ENCODE data around the gene DCAF8L1.

DNA sequence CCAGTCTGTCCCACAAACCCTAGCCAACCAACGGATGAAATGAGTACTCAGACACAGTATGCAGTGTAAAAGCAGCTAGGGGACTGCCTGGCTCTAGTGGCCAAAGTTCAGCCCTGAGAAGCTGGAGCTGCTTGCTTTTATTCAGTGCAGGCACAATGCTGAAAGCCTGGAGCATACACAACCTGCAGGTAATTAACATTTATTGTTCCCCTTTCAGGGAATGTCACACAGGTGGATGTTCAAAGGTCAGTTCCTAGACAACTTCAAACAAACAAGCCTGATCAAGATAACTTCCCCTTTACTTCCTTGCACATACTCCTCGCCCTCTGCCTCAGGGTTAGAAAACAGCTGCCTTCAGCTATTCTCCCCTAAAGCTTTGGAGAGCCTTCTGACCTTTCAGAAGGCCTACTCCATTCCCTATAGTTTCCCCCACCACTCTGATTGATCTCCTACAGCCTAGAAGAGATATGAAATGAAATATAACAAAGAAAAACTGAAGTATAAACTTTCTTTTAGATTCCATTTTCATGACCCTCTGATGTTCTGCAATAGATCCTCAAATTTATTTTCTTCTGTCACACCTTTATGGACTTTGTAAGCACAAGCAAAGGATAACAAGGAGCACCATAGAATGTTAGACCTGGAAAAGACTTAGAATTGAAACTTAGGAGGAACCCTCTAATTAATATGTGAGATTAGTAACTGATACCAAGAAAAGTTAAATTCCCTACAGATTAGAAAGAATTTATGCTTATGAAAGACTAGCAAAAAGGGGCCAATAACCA lies 6.8 kb upstream of the DCAF8L1 start:
- TF ChIP-seq IKZF1 (conservative IDR thresholded peaks at IDR 0.05) (no peak), BRCA1 (IDR thresholded peaks at IDR 0.05; ENCODE audit: low read depth, low read length) (no peak), TAF1 (IDR thresholded peaks at IDR 0.05; ENCODE audit: borderline replicate concordance, low read depth, low read length) (no peak), EP300 (IDR thresholded peaks at IDR 0.05; ENCODE audit: borderline replicate concordance in 1 of 2, control insufficient read depth in 1 of 2, low read depth in 2 of 2, low read length in 2 of 2) (no peak), JUND (IDR thresholded peaks at IDR 0.05; ENCODE audit: low read depth, low read length) (no peak), RAD21 (IDR thresholded peaks at IDR 0.05; ENCODE audit: insufficient read depth, low read depth, low read length) (no peak), JUNB (IDR thresholded peaks at IDR 0.05) (no peak)
- TF ChIP-seq, protein P1, sequence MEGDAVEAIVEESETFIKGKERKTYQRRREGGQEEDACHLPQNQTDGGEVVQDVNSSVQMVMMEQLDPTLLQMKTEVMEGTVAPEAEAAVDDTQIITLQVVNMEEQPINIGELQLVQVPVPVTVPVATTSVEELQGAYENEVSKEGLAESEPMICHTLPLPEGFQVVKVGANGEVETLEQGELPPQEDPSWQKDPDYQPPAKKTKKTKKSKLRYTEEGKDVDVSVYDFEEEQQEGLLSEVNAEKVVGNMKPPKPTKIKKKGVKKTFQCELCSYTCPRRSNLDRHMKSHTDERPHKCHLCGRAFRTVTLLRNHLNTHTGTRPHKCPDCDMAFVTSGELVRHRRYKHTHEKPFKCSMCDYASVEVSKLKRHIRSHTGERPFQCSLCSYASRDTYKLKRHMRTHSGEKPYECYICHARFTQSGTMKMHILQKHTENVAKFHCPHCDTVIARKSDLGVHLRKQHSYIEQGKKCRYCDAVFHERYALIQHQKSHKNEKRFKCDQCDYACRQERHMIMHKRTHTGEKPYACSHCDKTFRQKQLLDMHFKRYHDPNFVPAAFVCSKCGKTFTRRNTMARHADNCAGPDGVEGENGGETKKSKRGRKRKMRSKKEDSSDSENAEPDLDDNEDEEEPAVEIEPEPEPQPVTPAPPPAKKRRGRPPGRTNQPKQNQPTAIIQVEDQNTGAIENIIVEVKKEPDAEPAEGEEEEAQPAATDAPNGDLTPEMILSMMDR (IDR thresholded peaks at IDR 0.05 in 2 of 3, conservative IDR thresholded peaks at IDR 0.05 in 1 of 3; ENCODE audit: control insufficient read depth in 2 of 3, extremely low read depth in 1 of 3, insufficient read depth in 1 of 3, low read depth in 3 of 3, low read length in 3 of 3) = no peak
- TF ChIP-seq, protein P2, sequence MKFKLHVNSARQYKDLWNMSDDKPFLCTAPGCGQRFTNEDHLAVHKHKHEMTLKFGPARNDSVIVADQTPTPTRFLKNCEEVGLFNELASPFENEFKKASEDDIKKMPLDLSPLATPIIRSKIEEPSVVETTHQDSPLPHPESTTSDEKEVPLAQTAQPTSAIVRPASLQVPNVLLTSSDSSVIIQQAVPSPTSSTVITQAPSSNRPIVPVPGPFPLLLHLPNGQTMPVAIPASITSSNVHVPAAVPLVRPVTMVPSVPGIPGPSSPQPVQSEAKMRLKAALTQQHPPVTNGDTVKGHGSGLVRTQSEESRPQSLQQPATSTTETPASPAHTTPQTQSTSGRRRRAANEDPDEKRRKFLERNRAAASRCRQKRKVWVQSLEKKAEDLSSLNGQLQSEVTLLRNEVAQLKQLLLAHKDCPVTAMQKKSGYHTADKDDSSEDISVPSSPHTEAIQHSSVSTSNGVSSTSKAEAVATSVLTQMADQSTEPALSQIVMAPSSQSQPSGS (IDR thresholded peaks at IDR 0.05; ENCODE audit: low read length) = no peak
- TF ChIP-seq, protein P3, sequence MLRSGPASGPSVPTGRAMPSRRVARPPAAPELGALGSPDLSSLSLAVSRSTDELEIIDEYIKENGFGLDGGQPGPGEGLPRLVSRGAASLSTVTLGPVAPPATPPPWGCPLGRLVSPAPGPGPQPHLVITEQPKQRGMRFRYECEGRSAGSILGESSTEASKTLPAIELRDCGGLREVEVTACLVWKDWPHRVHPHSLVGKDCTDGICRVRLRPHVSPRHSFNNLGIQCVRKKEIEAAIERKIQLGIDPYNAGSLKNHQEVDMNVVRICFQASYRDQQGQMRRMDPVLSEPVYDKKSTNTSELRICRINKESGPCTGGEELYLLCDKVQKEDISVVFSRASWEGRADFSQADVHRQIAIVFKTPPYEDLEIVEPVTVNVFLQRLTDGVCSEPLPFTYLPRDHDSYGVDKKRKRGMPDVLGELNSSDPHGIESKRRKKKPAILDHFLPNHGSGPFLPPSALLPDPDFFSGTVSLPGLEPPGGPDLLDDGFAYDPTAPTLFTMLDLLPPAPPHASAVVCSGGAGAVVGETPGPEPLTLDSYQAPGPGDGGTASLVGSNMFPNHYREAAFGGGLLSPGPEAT (IDR thresholded peaks at IDR 0.05; ENCODE audit: low read depth) = no peak
- TF ChIP-seq, protein P4, sequence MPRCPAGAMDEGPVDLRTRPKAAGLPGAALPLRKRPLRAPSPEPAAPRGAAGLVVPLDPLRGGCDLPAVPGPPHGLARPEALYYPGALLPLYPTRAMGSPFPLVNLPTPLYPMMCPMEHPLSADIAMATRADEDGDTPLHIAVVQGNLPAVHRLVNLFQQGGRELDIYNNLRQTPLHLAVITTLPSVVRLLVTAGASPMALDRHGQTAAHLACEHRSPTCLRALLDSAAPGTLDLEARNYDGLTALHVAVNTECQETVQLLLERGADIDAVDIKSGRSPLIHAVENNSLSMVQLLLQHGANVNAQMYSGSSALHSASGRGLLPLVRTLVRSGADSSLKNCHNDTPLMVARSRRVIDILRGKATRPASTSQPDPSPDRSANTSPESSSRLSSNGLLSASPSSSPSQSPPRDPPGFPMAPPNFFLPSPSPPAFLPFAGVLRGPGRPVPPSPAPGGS (IDR thresholded peaks at IDR 0.05; ENCODE audit: borderline replicate concordance, insufficient read depth, low read depth, low read length, poor library complexity, severe bottlenecking) = no peak
- TF ChIP-seq, protein P5, sequence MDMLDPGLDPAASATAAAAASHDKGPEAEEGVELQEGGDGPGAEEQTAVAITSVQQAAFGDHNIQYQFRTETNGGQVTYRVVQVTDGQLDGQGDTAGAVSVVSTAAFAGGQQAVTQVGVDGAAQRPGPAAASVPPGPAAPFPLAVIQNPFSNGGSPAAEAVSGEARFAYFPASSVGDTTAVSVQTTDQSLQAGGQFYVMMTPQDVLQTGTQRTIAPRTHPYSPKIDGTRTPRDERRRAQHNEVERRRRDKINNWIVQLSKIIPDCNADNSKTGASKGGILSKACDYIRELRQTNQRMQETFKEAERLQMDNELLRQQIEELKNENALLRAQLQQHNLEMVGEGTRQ (IDR thresholded peaks at IDR 0.05; ENCODE audit: borderline replicate concordance, low read depth, low read length) = no peak
- TF ChIP-seq, protein P6, sequence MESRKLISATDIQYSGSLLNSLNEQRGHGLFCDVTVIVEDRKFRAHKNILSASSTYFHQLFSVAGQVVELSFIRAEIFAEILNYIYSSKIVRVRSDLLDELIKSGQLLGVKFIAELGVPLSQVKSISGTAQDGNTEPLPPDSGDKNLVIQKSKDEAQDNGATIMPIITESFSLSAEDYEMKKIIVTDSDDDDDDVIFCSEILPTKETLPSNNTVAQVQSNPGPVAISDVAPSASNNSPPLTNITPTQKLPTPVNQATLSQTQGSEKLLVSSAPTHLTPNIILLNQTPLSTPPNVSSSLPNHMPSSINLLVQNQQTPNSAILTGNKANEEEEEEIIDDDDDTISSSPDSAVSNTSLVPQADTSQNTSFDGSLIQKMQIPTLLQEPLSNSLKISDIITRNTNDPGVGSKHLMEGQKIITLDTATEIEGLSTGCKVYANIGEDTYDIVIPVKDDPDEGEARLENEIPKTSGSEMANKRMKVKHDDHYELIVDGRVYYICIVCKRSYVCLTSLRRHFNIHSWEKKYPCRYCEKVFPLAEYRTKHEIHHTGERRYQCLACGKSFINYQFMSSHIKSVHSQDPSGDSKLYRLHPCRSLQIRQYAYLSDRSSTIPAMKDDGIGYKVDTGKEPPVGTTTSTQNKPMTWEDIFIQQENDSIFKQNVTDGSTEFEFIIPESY (IDR thresholded peaks at IDR 0.05) = no peak

All from GM12878 (cell line).